ENCODE results near the gene OR6S1. TPM values are rescaled to one million over a fixed set of nuclear protein-coding genes. Genes with fewer than 3 reads are reported as not detected.

OR6S1 gene, protein sequence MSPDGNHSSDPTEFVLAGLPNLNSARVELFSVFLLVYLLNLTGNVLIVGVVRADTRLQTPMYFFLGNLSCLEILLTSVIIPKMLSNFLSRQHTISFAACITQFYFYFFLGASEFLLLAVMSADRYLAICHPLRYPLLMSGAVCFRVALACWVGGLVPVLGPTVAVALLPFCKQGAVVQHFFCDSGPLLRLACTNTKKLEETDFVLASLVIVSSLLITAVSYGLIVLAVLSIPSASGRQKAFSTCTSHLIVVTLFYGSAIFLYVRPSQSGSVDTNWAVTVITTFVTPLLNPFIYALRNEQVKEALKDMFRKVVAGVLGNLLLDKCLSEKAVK
- not detected in 2 replicates for total RNA-seq

DNA sequence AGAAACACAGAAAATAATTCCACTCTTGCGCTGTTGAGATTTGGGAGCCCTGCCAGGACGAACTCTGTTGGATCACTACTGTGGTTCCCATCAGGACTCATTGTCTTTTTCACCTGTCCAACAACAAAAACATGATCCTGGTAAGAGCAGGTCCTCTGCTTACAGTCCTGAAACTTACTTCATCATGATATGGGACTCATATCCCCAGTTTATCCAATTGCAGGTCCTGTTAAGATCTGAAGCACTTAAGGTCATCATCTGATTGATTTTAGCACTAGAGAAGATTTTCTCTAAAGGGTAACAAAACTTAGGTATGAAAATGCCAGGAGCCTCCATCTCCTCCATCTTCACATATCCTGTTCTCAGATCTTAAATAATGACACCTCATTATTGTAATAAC, at the start of gene OR6S1:
OR6S1 (minus strand) TSS at position 101 of the 400 bp plus-strand sequence; CDS start at position 101, 0 bp downstream.

DNA sequence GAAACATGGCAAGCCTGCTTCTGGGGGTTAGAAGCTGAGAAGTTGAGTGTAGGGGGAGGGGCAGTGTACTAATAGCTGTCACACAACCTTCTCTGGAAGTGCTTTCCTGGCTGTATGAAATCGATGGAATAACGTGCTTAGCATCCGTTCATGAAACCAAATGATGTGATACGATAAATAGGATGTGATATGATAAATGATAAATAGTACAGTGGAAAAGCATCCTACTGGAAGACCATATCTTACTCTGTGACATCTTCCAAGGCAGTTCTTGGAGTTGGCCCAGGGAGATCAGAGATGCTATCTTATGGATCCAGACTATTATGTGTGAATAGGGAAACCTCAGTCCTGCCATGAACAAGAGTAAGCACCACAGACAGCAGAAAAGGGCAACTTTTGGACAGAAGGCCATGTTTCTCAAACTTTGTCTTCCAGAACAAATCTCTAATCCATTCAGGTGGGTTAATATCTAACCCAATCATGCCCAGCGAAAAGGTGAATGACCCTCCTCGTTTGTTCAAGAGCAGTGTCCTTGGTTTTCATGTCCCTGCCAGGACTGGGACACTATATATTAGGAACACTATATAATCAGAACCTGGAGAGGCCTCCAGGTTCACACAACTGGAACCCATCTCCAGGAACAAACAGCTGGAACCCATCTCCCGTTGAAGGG, 46.8 kb upstream of the OR6S1 start, which contains the start of gene ANG:
ANG (plus strand) TSS at position 598 of the 673 bp plus-strand sequence. CDS start 4,801 bp downstream, outside the sequence.

DNA sequence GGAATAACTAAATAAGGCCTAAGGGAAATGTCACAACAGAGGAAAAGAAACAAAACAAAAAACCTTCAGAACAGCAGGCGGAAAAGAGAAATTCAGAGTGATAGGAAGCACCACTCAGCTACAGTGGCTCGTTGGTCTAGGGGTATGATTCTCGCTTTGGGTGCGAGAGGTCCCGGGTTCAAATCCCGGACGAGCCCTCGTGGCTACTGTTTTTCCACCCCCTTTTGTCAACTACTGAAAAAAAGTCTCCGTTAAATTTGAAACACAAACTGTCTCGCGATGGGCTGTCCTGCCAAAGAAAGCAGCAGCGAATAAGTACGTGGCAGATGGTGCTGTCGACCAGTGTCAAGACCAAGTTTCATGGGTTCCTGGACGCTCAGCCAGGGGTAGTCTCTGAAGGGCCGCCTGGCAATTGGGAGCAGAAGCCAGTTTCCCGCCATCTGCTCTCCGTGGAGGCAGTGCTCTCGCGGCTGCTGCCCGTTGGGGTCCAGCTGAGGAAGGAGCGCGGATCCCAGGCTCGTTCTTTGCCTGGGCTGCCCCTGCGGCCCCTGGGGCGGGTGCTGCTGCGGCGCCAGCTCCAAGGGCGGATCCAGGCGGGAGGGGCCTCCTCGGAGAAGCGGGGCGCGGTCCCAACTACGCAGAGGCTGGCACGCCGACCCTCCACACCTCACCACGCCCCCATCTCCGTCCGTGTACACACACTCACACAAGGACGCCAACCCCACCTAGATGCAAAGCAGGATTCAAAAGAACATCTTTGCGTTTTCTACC, 42.6 kb upstream of the OR6S1 start, which contains the start of gene RNASE4:
RNASE4 (plus strand) TSS at position 670 of the 771 bp plus-strand sequence. CDS start 14,812 bp downstream, outside the sequence.

DNA sequence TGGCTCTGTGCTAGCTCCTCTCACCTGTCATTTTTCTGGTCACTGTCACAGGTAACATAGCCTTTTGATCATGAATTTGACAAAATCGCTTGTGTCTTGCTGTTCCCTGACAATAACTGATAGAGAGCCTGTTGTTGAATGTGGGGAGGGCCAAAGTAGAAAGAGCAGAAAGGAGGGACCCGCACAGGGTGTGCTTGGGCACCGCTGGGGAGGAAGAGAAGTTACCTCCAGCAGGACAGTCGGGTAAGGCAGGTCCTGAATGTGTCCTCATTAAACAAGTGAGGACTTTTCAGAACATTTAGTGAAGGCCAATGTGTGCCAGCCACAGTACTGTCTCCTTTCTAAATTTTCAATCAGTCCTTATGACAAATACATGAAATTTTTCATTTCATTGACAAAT, 50.3 kb downstream of the OR6S1 start, which contains the start of gene RNASE12:
RNASE12 (minus strand) TSS at position 142 of the 400 bp plus-strand sequence. CDS start 653 bp downstream, outside the sequence.

Other genes with a start within 250 kb of the OR6S1 start
- 14.9 and 18.5 TPM in 2 replicates for gene TEP1, start 228.2 kb downstream of the OR6S1 start, total RNA-seq
- gene KLHL33, start 205.5 kb downstream of the OR6S1 start, total RNA-seq, result 0.06 and 0.13 TPM in 2 replicates
- 23.9 and 49.0 TPM in 2 replicates for gene OSGEP, start 186.9 kb downstream of the OR6S1 start, total RNA-seq
- gene APEX1, start 186.5 kb downstream of the OR6S1 start, total RNA-seq, result 29.6 and 62.0 TPM in 2 replicates
- gene PIP4P1, start 180.3 kb downstream of the OR6S1 start, total RNA-seq, result 21.5 and 21.7 TPM in 2 replicates
- 48.2 and 64.6 TPM in 2 replicates for gene PNP, start 172.3 kb downstream of the OR6S1 start, total RNA-seq
- not detected in 2 replicates for gene RNASE10, start 136.2 kb downstream of the OR6S1 start, total RNA-seq
- gene RNASE9, start 80.6 kb downstream of the OR6S1 start, total RNA-seq, result not detected in 2 replicates
- gene RNASE11, start 53.7 kb downstream of the OR6S1 start, total RNA-seq, result not detected in 2 replicates
- not detected in 2 replicates for gene RNASE12, start 50.3 kb downstream of the OR6S1 start, total RNA-seq
- gene RNASE4, start 42.9 kb upstream of the OR6S1 start, total RNA-seq, result 36.6 and 44.2 TPM in 2 replicates
- 5.0 and 7.8 TPM in 2 replicates for gene ANG, start 47.1 kb upstream of the OR6S1 start, total RNA-seq
- not detected in 2 replicates for gene EDDM3A, start 104.2 kb upstream of the OR6S1 start, total RNA-seq
- gene EDDM3B, start 126.7 kb upstream of the OR6S1 start, total RNA-seq, result not detected in 2 replicates
- not detected in 2 replicates for gene RNASE6, start 139.6 kb upstream of the OR6S1 start, total RNA-seq
- gene RNASE1, start 161.2 kb upstream of the OR6S1 start, total RNA-seq, result 3.6 and 7.1 TPM in 2 replicates
- not detected in 2 replicates for gene RNASE3, start 249.7 kb upstream of the OR6S1 start, total RNA-seq

Measured in aortic smooth muscle cell (primary cell).